Measurements from ENCODE around the gene CCDC102B. TPM values are rescaled to one million over a fixed set of nuclear protein-coding genes. Genes with fewer than 3 reads are reported as not detected.

Gene CCDC102B
- total and polyA plus RNA-seq, 2 experiments from 2014 or later = 1.3 to 2.1 TPM

GRCh38 chr18:68909579-68909978 is 111.7 kb downstream of the CCDC102B start:
- H3K4me3 Mint-ChIP-seq = no peak overlapping the region
- TF ChIP-seq CREB1 (CRISPR knock-in tag; IDR thresholded peaks at IDR 0.05; ENCODE audit: low read depth) (no peak), ZNF114 (CRISPR knock-in tag; IDR thresholded peaks at IDR 0.05) (no peak), POLR2AphosphoS5 (IDR thresholded peaks at IDR 0.05; ENCODE audit: low read depth) (no peak), ZNF462 (CRISPR knock-in tag; IDR thresholded peaks at IDR 0.05) (no peak), JUNB (IDR thresholded peaks at IDR 0.05; ENCODE audit: unreplicated experiment) (no peak), STAT1 (IDR thresholded peaks at IDR 0.05; ENCODE audit: unreplicated experiment) (no peak), EZH2 (IDR thresholded peaks at IDR 0.05; ENCODE audit: low read depth, unreplicated experiment) (no peak), ETS1 (IDR thresholded peaks at IDR 0.05) (no peak), NANOG (IDR thresholded peaks at IDR 0.05; ENCODE audit: borderline replicate concordance) (no peak), EZH2phosphoT487 (IDR thresholded peaks at IDR 0.05; ENCODE audit: unreplicated experiment) (no peak), ZNF331 (CRISPR knock-in tag; IDR thresholded peaks at IDR 0.05; ENCODE audit: low read depth) (no peak)
- H3K36me3 Mint-ChIP-seq (ENCODE audit: low read depth) = peaks cover 3% of the 10 kb centered on the region; the same call in 1 of the 3 replicates

More at GRCh38 chr18:68909579-68909978, 111.7 kb downstream of the CCDC102B start:
- Histone ChIP-seq H3K4me3 (no peak overlapping the region), H3K4me2 (no peak overlapping the region), H3K36me3 (ENCODE audit: insufficient read depth) (no peaks in the 10 kb centered on the region), H3F3A (replicated peaks; ENCODE audit: low read depth) (no peaks in the 10 kb centered on the region), H2AFZ (no peak overlapping the region), H3K27ac (ENCODE audit: low read depth) (no peak overlapping the region), H3K27me3 (ENCODE audit: insufficient read depth) (no peaks in the 10 kb centered on the region), H3K9me2 (ENCODE audit: insufficient read depth) (no peaks in the 10 kb centered on the region), H3K4me1 (ENCODE audit: insufficient read depth) (peaks cover 3% of the 10 kb centered on the region; the same call in 1 of the 2 replicates), H3K79me2 (replicated peaks; ENCODE audit: insufficient read depth) (no peaks in the 10 kb centered on the region), H4K20me1 (replicated peaks; ENCODE audit: insufficient read depth) (no peaks in the 10 kb centered on the region)
- ATAC-seq (no peak), DNase-seq (ENCODE audit: low spot score) (no peak)
- H3K9me3 Mint-ChIP-seq = peaks cover 6% of the 10 kb centered on the region; the same call in 2 of the 3 replicates
- H3K4me1 Mint-ChIP-seq = no peaks in the 10 kb centered on the region; the same call in 2 of the 3 replicates
- H3K27me3 Mint-ChIP-seq (ENCODE audit: insufficient read depth, low read depth, poor library complexity) = no peaks in the 10 kb centered on the region
- H3K27ac Mint-ChIP-seq = no peak overlapping the region
